Mononuclear cell (primary cell): Measurements from ENCODE around the gene ZNF45. TPM values are rescaled to one million over a fixed set of nuclear protein-coding genes. Genes with fewer than 3 reads are reported as not detected.
"Not testable (repeated sequence)": the region's sequence is repeated elsewhere in the genome, so short reads cannot be mapped to it uniquely, and the experiment has no call there.

Source experiments
- H3K27me3 ChIP-seq: 2 replicates; pipeline ENCODE4 v1.6.0; 2011; ENCODE audit warnings: low read length, control low read depth; ENCODE audit not compliant: insufficient read depth
- H3K4me1 ChIP-seq: 2 replicates; pipeline ENCODE4 v1.5.1; 2011; ENCODE audit warnings: mild to moderate bottlenecking, low read length, control low read depth; ENCODE audit not compliant: insufficient read depth
- H3K4me3 ChIP-seq: 2 replicates; pipeline ENCODE4 v1.5.1; 2011; ENCODE audit warnings: mild to moderate bottlenecking, low read length, moderate library complexity
- H3K9me3 ChIP-seq: 2 replicates; pipeline ENCODE4 v1.5.1; 2011; ENCODE audit warnings: low read depth, mild to moderate bottlenecking, control low read depth, low read length
- total RNA-seq: library from RNA; depleted of rRNA; stranded (reverse); fragments of >200 nt; gene quantifications from one replicate; pipeline ENCODE4 v1.2.3, GENCODE V29; 2012

The ZNF45 gene
- 4.4 TPM for total RNA-seq

GRCh38 chr19:43934985-43935708, at the start of gene ZNF45:
Gene ZNF45 (minus strand): TSS chr19:43935282. CDS start chr19:43922185, 13,097 bp downstream.
- Histone ChIP-seq H3K27me3 (no peaks in the 10 kb centered on the region), H3K9me3 (no peaks in the 10 kb centered on the region), H3K4me1 (peaks cover 16% of the 10 kb centered on the region), H3K4me3 (peak within 1 kb of the TSS; percentile 78)

GRCh38 chr19:43984687-43985000, 49.6 kb upstream of the ZNF45 start:
- H3K4me1 ChIP-seq: peaks cover 13% of the 10 kb centered on the region
- peak overlapping the region; percentile 82 for H3K4me3 ChIP-seq
- H3K9me3 ChIP-seq: no peaks in the 10 kb centered on the region
- no peaks in the 10 kb centered on the region for H3K27me3 ChIP-seq

- Histone ChIP-seq H3K9me3 (no peaks in the 10 kb centered on the region), H3K4me1 (peaks cover 13% of the 10 kb centered on the region), H3K4me3 (peak within 1 kb of the TSS; percentile 82), H3K27me3 (no peaks in the 10 kb centered on the region)
Measured at GRCh38 chr19:43983912-43984686, 49.0 kb upstream of the ZNF45 start, which contains the start of gene ZNF155. Gene ZNF155 (plus strand): TSS chr19:43984188. CDS start chr19:43988544, 4,356 bp downstream.

DNA sequence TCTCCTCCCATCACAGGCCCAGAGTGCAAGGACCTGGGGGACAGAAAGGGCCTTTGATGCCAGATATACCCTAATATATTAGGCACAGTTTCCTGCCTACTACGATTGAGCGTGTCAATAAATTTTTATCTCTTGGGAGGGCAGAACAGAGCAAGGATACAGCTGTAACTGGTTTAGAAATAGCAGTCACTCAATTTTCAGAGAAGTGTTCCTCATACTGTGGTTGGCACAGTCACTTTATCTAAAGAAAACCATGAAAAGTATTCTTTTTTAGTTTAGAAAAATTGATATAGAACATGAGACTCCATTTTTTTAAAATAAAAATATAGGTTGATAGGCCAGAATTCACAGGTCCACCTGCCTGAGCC, 48.4 kb upstream of the ZNF45 start:
- Histone ChIP-seq H3K4me1 (peaks cover 13% of the 10 kb centered on the region), H3K27me3 (no peaks in the 10 kb centered on the region), H3K9me3 (no peaks in the 10 kb centered on the region), H3K4me3 (peak overlapping the region; percentile 82)

- Histone ChIP-seq H3K4me3 (no peak overlapping the region), H3K9me3 (peaks cover 43% of the 10 kb centered on the region), H3K27me3 (no peaks in the 10 kb centered on the region), H3K4me1 (no peaks in the 10 kb centered on the region)
Measured at GRCh38 chr19:43976732-43977131, 41.6 kb upstream of the ZNF45 start.

DNA sequence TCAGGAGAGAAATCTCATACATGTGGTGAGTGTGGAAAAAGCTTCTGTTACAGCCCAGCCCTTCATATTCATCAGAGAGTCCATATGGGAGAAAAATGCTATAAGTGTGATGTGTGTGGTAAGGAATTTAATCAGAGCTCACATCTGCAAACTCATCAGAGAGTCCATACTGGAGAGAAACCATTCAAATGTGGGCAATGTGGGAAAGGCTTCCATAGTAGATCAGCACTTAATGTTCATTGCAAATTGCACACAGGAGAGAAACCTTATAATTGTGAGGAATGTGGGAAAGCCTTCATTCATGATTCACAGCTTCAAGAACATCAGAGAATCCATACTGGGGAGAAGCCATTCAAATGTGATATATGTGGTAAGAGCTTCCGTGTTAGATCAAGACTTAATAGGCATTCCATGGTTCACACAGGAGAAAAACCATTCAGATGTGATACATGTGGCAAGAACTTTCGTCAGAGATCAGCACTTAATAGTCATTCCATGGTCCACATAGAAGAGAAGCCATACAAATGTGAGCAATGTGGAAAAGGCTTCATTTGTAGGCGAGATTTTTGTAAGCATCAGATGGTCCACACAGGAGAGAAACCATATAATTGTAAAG, 31.1 kb upstream of the ZNF45 start:
- Histone ChIP-seq H3K4me3 (no peak overlapping the region), H3K27me3 (no peaks in the 10 kb centered on the region), H3K9me3 (peaks cover 78% of the 10 kb centered on the region), H3K4me1 (no peaks in the 10 kb centered on the region)

DNA sequence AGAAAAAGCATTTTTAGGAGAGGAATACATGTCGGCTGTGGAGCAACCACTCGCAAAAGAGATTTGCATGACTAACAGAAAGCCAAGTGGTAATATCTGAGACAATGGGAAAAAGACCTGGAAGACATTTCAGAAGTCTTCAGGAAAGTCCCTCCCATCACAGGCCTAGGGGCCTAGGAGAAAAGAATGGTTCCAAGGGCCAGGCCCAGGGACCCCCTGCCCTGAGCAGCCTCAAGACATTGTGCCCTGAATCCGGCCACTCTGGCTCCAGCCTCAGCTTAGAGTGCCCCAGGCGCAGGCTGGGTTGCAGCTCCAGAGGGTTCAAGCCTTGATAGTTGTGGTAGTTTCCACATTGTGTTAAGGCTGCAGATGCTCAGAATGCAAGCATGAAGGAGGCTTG, 25.3 kb upstream of the ZNF45 start:
- Histone ChIP-seq H3K4me3 (no peak overlapping the region), H3K4me1 (no peaks in the 10 kb centered on the region), H3K27me3 (no peaks in the 10 kb centered on the region), H3K9me3 (peaks cover 49% of the 10 kb centered on the region)

- H3K9me3 ChIP-seq: peaks cover 25% of the 10 kb centered on the region
- H3K27me3 ChIP-seq: no peaks in the 10 kb centered on the region
- H3K4me1 ChIP-seq: no peaks in the 10 kb centered on the region
- H3K4me3 ChIP-seq: no peak overlapping the region
Measured at GRCh38 chr19:43957891-43958290, 22.8 kb upstream of the ZNF45 start.

DNA sequence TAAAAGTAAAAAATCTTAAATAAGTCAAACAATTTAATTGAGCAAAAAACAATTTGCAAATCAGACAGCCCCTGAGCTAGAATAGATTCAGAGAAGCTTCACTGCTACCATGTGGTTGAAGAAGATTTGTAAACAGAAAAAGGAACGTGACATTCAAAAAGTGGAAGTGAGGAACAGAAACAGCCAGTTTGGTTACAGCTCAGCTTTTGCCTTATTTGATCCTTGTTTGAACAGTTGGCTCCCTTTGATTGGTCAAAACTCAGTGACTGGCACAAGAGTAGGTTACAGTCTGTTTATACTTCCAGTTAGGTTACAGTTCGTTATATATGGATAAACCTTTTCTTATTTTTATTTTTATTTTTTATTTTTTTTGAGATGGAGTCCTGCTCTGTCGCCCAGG, 21.7 kb upstream of the ZNF45 start:
- H3K4me3 ChIP-seq: no peak overlapping the region
- H3K9me3 ChIP-seq: peaks cover 15% of the 10 kb centered on the region
- H3K27me3 ChIP-seq: no peaks in the 10 kb centered on the region
- H3K4me1 ChIP-seq: no peaks in the 10 kb centered on the region

- Histone ChIP-seq H3K9me3 (peaks cover 26% of the 10 kb centered on the region), H3K27me3 (peaks cover 13% of the 10 kb centered on the region), H3K4me3 (peak within 1 kb of the TSS; percentile 64), H3K4me1 (peaks cover 4% of the 10 kb centered on the region)
Measured at GRCh38 chr19:43950834-43951645, 16.0 kb upstream of the ZNF45 start, which contains the start of gene ZNF221. Gene ZNF221 (plus strand): TSS chr19:43951228. CDS start chr19:43962727, 11,499 bp downstream.

- H3K4me3 ChIP-seq, H3K4me1 ChIP-seq: not testable (repeated sequence)
- H3K27me3 ChIP-seq: peaks cover 15% of the 10 kb centered on the region
- H3K9me3 ChIP-seq: peaks cover 30% of the 10 kb centered on the region
Measured at GRCh38 chr19:43949803-43950202, 14.7 kb upstream of the ZNF45 start.

- Histone ChIP-seq H3K27me3 (peaks cover 18% of the 10 kb centered on the region), H3K9me3 (peaks cover 30% of the 10 kb centered on the region)
- H3K4me3 ChIP-seq, H3K4me1 ChIP-seq: not testable (repeated sequence)
Measured at GRCh38 chr19:43947412-43947811, 12.3 kb upstream of the ZNF45 start.

DNA sequence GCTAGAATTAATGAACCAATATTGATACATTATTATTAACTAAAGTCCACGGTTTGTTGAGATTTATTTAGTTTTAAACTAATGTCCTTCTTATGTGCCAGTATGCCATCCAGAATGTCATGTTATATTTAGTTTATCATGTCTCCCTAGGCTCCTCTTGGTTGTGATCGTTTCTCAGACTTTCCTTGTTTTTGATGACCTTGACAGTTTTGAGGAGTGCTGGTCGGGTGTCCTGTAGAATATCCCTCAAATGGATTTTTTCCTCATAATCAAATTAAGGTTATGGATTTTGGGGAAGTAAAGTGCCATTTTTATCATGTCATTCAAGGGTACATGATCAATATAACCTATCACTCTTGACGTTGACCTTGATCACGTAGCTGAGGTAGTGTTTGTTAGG, 6.1 kb upstream of the ZNF45 start:
- Histone ChIP-seq H3K9me3 (peaks cover 5% of the 10 kb centered on the region), H3K4me1 (no peaks in the 10 kb centered on the region), H3K27me3 (peaks cover 15% of the 10 kb centered on the region), H3K4me3 (no peak overlapping the region)

- Histone ChIP-seq H3K9me3 (peaks cover under 1% of the 10 kb centered on the region), H3K4me3 (no peak overlapping the region), H3K4me1 (peaks cover 2% of the 10 kb centered on the region), H3K27me3 (peaks cover 12% of the 10 kb centered on the region)
Measured at GRCh38 chr19:43940719-43941118, 5.6 kb upstream of the ZNF45 start.
